Endothelial cell of umbilical vein (primary cell): Measurements from ENCODE around the gene CGA. TPM values are rescaled to one million over a fixed set of nuclear protein-coding genes. Genes with fewer than 3 reads are reported as not detected.

Experiments
- BruUV-seq: library from RNA; stranded (reverse); fragments of 400-500 nt; replicated peaks from 2 replicates; lab custom pipeline; 2021; lab: Mats Ljungman, UMichigan
- CTCF ChIA-PET: fragments of 300-600, 350-600 bp; sonication (Branson Sonifier 250); formaldehyde crosslinking; loops from one replicate; lab custom pipeline; 2021; ENCODE audit warnings: antibody characterized with exemption, inconsistent platforms; lab: Charles Lee
- POLR2A ChIA-PET: fragments of 300-600, 350-600 bp; sonication (Branson Sonifier 250); formaldehyde crosslinking; loops from one replicate; lab custom pipeline; 2021; ENCODE audit warnings: antibody characterized with exemption, inconsistent platforms; lab: Charles Lee
- DNase-seq: peaks from one replicate; pipeline ENCODE4 v3.0.0-alpha.2; 2011; ENCODE audit warnings: low read depth, low spot score
- FAIRE-seq: peaks from 2 replicates; lab custom pipeline; 2011; peaks lifted over from hg19 to GRCh38; lab: Jason Lieb, UNC
- H2AFZ ChIP-seq: 2 replicates; pipeline ENCODE4 v1.6.0; 2012; ENCODE audit warnings: low read depth, low read length, control low read depth, inconsistent platforms
- H3K27ac ChIP-seq: 2 replicates; pipeline ENCODE4 v1.5.1; 2011; ENCODE audit warnings: low read depth, mild to moderate bottlenecking, control low read depth, low read length, moderate library complexity; ENCODE audit not compliant: insufficient read depth
- H3K27me3 ChIP-seq, 2 experiments: 2 replicates each; pipeline versions ENCODE4 v1.6.0 to v1.6.1; 2011; ENCODE audit warnings: low read length in 2 of 2, mixed read lengths in 1 of 2; ENCODE audit not compliant: control insufficient read depth in 2 of 2, insufficient read depth in 2 of 2
- H3K36me3 ChIP-seq, 2 experiments: 2 replicates in 1 of 2; 3 replicates in 1 of 2; pipeline ENCODE4 v1.5.1; 2011; ENCODE audit warnings: low read length in 2 of 2, mild to moderate bottlenecking in 1 of 2, moderate library complexity in 1 of 2; ENCODE audit not compliant: control insufficient read depth in 2 of 2, insufficient read depth in 2 of 2; ENCODE audit errors: extremely low read depth in 1 of 2
- H3K4me1 ChIP-seq: 3 replicates; pipeline ENCODE4 v1.5.1; 2011; ENCODE audit warnings: mild to moderate bottlenecking, low read length; ENCODE audit not compliant: control insufficient read depth, insufficient read depth; ENCODE audit errors: extremely low read depth
- H3K4me2 ChIP-seq: 2 replicates; pipeline ENCODE4 v1.6.1; 2011; ENCODE audit warnings: low read length, control low read depth, mixed read lengths; ENCODE audit not compliant: insufficient read depth
- H3K4me3 ChIP-seq, 3 experiments: fragments of 200-600 bp in 1 of 3; sonication (generic), shearing (Covaris generic) in 1 of 3; replicated peaks in 1 of 3; 2 replicates each; pipeline ENCODE4 v1.5.1; 2011 to 2016; ENCODE audit warnings: control low read depth in 3 of 3, low read length in 3 of 3, mild to moderate bottlenecking in 2 of 3, inconsistent platforms in 1 of 3, low read depth in 1 of 3, moderate library complexity in 1 of 3; ENCODE audit not compliant: insufficient read depth in 1 of 3
- H3K79me2 ChIP-seq: 2 replicates; pipeline ENCODE4 v1.6.0; 2012; ENCODE audit warnings: low read length, inconsistent platforms; ENCODE audit not compliant: control insufficient read depth, insufficient read depth
- H3K9ac ChIP-seq: replicated peaks from 2 replicates; pipeline ENCODE3; 2011; ENCODE audit warnings: low read length, control low read depth; ENCODE audit not compliant: insufficient read depth; ENCODE audit errors: extremely low read depth
- H3K9me1 ChIP-seq: replicated peaks from 3 replicates; pipeline ENCODE4 v1.6.0; 2011; ENCODE audit warnings: mild to moderate bottlenecking, low read length; ENCODE audit not compliant: control insufficient read depth, insufficient read depth; ENCODE audit errors: extremely low read depth
- H3K9me3 ChIP-seq: replicated peaks from 2 replicates; pipeline ENCODE4 v1.5.1; 2012; ENCODE audit warnings: low read length, inconsistent platforms; ENCODE audit not compliant: control insufficient read depth, insufficient read depth
- H4K20me1 ChIP-seq: replicated peaks from 2 replicates; pipeline ENCODE3; 2011; ENCODE audit warnings: mild to moderate bottlenecking, low read length; ENCODE audit not compliant: control insufficient read depth, insufficient read depth; ENCODE audit errors: extremely low read depth
- FOS ChIP-seq: IDR thresholded peaks from 2 replicates; pipeline ENCODE4 v1.6.1; 2011; ENCODE audit warnings: mild to moderate bottlenecking, low read length, moderate library complexity, borderline replicate concordance; ENCODE audit not compliant: insufficient read depth
- GATA2 ChIP-seq: IDR thresholded peaks from 2 replicates; pipeline ENCODE4 v1.7.0; 2011; ENCODE audit warnings: low read depth, mild to moderate bottlenecking, moderate library complexity, mixed read lengths, low read length; ENCODE audit not compliant: insufficient read length, insufficient read depth
- MYC ChIP-seq: IDR thresholded peaks from one replicate; pipeline ENCODE4 v1.6.1; 2011; ENCODE audit warnings: mild to moderate bottlenecking, low read depth, low read length
- dilution Hi-C: fragments of 300-500 bp; cut with MboI; formaldehyde crosslinking; loops from one replicate; pipeline ENCODE4 v1.15.0; 2019; ENCODE audit warnings: low sequenced_read_pairs; ENCODE audit not compliant: extremely low pct_ligation_motif_present
- intact Hi-C: fragments of 100-400 bp; cut with micrococcal nuclease; formaldehyde crosslinking; loops from one replicate; pipeline ENCODE4 v1.10.0; 2022
- polyA plus RNA-seq, 4 experiments: library from polyadenylated mRNA; depleted of rRNA in 3 of 4; stranded (reverse) in 3 of 4; unstranded in 1 of 4; fragments of >200 nt; gene quantifications; 2 replicates each; pipeline versions ENCODE4 v1.2.1 to v1.2.3, GENCODE V29; 2011 to 2012; ENCODE audit warnings: missing spikeins in 1 of 4
- total RNA-seq: library from RNA; stranded (reverse); gene quantifications from 2 replicates; pipeline ENCODE4 v1.2.3, GENCODE V29; 2021
- TF ChIP-seq, protein P1 (sequence below), 2 donors: IDR thresholded peaks; 1 replicate in 1 of 2; 2 replicates in 1 of 2; pipeline ENCODE4 v1.5.1; 2011; ENCODE audit warnings: low read length in 2 of 2, mild to moderate bottlenecking in 2 of 2, moderate library complexity in 2 of 2, control low read depth in 1 of 2, inconsistent platforms in 1 of 2, low read depth in 1 of 2; ENCODE audit not compliant: insufficient read depth in 1 of 2; ENCODE audit errors: extremely low read depth in 1 of 2

The CGA gene
- total and polyA plus RNA-seq, 2 donors (not counting 3 experiments of a cell fraction or from before 2014, with no cell fraction given): 0.10 TPM; not detected in 1

DNA sequence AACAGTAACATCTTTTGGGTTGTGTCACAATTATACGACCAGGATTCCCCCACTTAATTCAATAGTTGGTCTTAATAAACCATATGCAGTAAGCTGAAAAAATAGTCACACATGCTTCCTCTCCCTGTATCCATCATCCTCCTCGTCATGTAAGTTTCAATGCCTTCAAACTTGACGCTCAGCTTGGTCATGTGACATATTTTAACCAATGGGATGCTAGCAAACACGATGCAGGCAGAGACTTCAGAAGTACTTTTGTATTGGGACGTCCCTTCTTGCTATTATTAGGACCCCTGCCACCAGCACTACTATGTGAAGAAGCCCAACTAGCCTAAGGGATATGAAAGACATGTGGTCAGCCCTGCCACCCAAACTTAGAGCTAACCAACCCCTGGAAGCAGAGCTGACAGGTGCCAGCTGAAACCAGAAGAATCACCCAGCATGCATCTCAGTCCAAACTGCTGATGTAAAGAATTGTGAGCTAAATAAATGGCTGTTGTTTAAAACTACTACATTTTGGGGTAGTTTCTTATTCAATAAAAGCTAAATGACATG, 49.3 kb downstream of the CGA start:
- FAIRE-seq: no peak
- Histone ChIP-seq H3K4me1 (no peaks in the 10 kb centered on the region), H3K27ac (no peak overlapping the region), H4K20me1 (no peaks in the 10 kb centered on the region), H3K4me2 (no peak overlapping the region), H3K9ac (no peak overlapping the region), H3K9me3 (no peaks in the 10 kb centered on the region), H3K4me3 (no peak overlapping the region), H3K27me3 (no peaks in the 10 kb centered on the region), H3K36me3 (no peaks in the 10 kb centered on the region), H3K9me1 (no peaks in the 10 kb centered on the region), H3K79me2 (no peaks in the 10 kb centered on the region), H2AFZ (no peak overlapping the region)
- dilution Hi-C loops (no loop called here), intact Hi-C loops (no loop called here)
- DNase-seq: no peak
- BruUV-seq: no TSS peak
- ChIA-PET POLR2A (no interaction called here), CTCF (interaction anchor here (1.0 to 1.5 kb wide), 3 partner anchors 17 to 33 kb away, joined by 3 read pairs; no protein-coding TSS in a partner anchor)
- TF ChIP-seq FOS: no peak

GRCh38 chr6:87040729-87041128, 54.2 kb downstream of the CGA start:
- H3K36me3 ChIP-seq: no peaks in the 10 kb centered on the region
- no peak for FAIRE-seq
- TF ChIP-seq, protein P1, sequence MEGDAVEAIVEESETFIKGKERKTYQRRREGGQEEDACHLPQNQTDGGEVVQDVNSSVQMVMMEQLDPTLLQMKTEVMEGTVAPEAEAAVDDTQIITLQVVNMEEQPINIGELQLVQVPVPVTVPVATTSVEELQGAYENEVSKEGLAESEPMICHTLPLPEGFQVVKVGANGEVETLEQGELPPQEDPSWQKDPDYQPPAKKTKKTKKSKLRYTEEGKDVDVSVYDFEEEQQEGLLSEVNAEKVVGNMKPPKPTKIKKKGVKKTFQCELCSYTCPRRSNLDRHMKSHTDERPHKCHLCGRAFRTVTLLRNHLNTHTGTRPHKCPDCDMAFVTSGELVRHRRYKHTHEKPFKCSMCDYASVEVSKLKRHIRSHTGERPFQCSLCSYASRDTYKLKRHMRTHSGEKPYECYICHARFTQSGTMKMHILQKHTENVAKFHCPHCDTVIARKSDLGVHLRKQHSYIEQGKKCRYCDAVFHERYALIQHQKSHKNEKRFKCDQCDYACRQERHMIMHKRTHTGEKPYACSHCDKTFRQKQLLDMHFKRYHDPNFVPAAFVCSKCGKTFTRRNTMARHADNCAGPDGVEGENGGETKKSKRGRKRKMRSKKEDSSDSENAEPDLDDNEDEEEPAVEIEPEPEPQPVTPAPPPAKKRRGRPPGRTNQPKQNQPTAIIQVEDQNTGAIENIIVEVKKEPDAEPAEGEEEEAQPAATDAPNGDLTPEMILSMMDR (IDR thresholded peaks at IDR 0.05; ENCODE audit: extremely low read depth in 1 of 2, insufficient read depth in 1 of 2, low read depth in 1 of 2, low read length in 2 of 2): no peak
- TF ChIP-seq FOS (no peak), GATA2 (no peak), MYC (no peak)

More at GRCh38 chr6:87040729-87041128, 54.2 kb downstream of the CGA start:
- no peaks in the 10 kb centered on the region for H3K27me3 ChIP-seq
- H3K9me1 ChIP-seq: no peaks in the 10 kb centered on the region
- no peaks in the 10 kb centered on the region for H3K9me3 ChIP-seq
- no peaks in the 10 kb centered on the region for H3K4me1 ChIP-seq
- no peaks in the 10 kb centered on the region for H4K20me1 ChIP-seq
- no peak overlapping the region for H3K9ac ChIP-seq
- no peaks in the 10 kb centered on the region for H3K79me2 ChIP-seq
- H3K4me2 ChIP-seq: no peak overlapping the region
- H2AFZ ChIP-seq: no peak overlapping the region
- no peak overlapping the region for H3K4me3 ChIP-seq
- BruUV-seq: no TSS peak
- DNase-seq: no peak
- dilution Hi-C loops: no loop called here
- POLR2A ChIA-PET: no interaction called here
- CTCF ChIA-PET: no interaction called here
- intact Hi-C loops: no loop called here
- H3K27ac ChIP-seq: no peak overlapping the region

Other genes starting within 250 kb of the CGA start
- gene HTR1E, start 157.6 kb downstream of the CGA start, total RNA-seq: not detected in 2 replicates
- not detected in 2 replicates for gene HTR1E, start 157.6 kb downstream of the CGA start, polyA plus RNA-seq
- 23.8 and 24.9 TPM in 2 replicates for gene ZNF292, start 60.5 kb upstream of the CGA start, total RNA-seq
- gene ZNF292, start 60.5 kb upstream of the CGA start, polyA plus RNA-seq: 3.2 and 3.5 TPM in 2 replicates
- 8.2 and 8.4 TPM in 2 replicates for gene SMIM8, start 227.5 kb upstream of the CGA start, total RNA-seq
- 1.6 and 2.0 TPM in 2 replicates for gene SMIM8, start 227.5 kb upstream of the CGA start, polyA plus RNA-seq
- gene GJB7, start 234.2 kb upstream of the CGA start, total RNA-seq: not detected in 2 replicates
- gene GJB7, start 234.2 kb upstream of the CGA start, polyA plus RNA-seq: not detected in 2 replicates
- 2.2 and 2.5 TPM in 2 replicates for gene C6orf163, start 249.7 kb upstream of the CGA start, total RNA-seq
- gene C6orf163, start 249.7 kb upstream of the CGA start, polyA plus RNA-seq: 0.16 and 0.29 TPM in 2 replicates